HG03565 (cell line): ENCODE data around the gene HVCN1.

Experiments
- ATAC-seq: cut with Tn5 transposase; IDR thresholded peaks from one replicate; pipeline ENCODE4 v1.9.1; 2021; ENCODE audit warnings: mild to moderate bottlenecking, moderate library complexity; ENCODE audit not compliant: unreplicated experiment

HVCN1 gene

DNA sequence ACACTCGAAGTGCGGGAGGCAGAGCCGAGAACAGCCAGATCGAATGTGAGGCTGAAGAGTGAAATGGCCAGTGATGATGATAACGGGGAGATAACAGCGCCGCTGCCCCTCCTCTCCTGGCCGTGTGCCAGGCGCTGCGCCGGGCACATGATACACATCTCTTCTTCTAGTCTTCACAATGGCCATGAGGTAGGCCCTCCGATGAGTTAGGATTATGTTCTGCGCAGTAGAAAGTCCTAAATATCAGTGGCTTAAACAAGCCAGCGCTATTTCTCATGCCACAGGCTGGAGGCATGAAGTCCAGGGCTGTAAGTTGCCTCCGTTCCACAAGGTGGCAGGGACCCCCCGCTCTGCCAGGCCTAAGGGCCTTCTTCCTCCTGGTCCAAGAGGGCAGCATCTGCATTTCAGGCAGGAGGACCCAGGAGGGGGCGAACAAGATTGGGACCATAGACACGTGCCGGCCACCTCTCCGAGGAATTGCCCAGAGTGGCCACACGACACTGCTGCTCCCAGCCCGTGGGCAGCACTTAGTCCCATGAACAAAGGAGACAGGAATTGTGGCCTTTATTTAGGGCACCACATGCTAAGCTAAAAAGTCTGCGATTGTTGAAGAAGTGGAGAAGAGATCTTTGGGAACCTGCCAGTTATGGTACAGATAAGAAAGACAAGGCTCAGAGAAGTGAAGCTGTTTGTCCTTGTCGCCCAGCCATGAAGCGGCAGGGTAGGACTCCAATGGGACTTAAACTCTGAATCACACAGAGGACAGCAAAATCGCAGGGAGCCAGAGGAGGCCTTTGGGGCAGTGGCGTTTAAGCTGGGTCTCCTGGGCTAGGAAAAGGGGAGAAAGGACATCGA, 10.9 kb upstream of the HVCN1 start:
- ATAC-seq, result no peak

DNA sequence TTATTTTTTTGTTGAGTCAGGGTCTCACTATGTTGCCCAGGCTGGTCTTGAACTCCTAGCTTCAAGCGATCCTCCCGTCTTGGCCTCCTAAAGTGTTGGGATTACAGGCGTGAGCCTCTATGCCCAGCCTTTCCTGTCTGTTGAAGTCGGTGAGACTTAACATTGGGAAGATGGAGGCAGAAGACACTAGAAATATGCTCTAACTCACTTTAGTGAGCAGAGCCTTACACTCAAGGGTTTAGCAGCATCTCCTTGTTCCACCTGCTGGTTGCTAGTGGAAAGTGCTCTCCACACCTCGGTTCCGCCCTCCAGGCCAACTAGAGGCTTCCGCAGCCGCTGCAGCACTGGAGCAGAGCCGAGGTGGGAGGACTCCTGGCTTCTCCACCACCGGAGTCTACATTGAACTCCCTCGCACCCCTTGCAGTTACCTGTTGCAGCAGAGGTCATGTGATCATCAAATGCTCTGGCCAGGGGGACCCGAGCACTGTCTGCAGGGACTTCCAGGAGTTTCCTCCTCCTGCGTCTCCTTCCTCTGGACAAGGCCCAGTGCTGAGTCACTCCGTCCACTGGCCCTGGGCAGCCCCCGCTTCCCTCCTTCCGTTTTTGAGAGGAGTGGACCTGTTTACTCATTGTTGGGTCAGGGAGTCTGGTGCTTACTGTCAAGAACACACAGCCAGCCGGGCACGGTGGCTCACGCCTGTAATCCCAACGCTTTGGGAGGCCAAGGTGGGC, 9.4 kb upstream of the HVCN1 start:
- peak; percentile 76 for ATAC-seq

DNA sequence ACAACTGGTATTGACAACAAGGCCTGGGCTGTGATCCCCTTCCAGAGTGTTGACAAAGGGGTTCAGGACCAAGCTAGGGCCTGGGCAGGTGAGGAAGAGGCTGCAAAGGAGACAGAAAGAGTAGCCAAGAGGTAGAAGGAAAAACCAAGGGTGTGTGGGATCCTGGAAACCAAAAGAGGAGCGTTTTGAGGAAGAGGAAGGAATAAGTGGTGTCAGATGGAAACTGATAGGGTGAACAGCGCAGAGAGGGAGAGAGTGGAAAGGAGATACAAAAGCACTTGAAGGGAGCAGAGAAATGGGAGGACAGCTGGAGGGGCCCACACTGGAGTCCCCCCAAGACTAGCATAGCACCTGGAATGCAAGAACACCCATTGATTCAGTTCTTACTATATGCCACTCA, 8.3 kb upstream of the HVCN1 start:
- ATAC-seq, result no peak

DNA sequence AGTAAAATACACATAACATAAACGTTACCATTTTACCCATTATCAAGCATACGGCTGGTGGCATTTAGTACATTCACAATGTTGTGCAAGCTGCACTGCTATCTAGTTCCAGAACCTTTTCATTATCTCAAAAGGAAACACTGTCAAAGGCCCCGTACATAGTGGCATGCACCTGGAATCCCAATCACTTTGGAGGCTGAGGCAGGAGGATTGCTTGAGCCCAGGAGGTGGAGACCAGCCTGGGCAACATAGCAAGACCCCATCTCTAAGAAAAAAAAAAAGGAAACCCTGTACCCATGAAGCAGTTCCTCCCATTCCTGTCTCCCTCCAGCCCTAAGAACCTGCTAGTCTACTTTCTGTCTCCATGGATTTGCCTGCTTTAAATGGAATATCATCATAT, 7.4 kb upstream of the HVCN1 start:
- no peak for ATAC-seq

DNA sequence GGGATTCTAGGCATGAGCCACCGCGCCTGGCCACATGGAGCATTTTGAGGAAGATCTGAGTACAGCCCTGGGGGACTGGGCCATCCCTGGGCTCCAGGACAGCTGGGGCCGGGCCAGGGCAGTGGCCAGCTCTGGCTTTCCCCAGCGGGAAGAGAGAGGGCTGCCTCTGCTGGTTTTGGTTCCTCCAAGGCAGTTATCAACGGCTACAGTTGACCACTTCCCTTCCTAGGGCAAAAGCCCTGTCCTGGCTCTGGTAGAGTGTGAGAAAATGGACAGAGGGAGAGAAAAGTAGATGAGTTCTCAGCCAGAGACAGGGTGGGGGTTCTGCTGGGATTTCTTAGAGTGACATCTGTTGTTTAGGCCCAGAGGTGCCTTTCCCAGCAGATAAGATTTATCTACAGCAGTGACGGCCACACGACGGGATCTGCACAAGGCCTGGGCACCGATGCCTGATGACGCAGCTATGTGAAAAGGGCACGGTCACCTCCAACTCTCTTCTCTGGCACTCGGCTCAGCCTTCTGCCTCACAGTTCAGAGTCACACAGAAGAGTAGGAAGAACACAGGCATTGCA, 5.5 kb upstream of the HVCN1 start:
- ATAC-seq, result no peak

DNA sequence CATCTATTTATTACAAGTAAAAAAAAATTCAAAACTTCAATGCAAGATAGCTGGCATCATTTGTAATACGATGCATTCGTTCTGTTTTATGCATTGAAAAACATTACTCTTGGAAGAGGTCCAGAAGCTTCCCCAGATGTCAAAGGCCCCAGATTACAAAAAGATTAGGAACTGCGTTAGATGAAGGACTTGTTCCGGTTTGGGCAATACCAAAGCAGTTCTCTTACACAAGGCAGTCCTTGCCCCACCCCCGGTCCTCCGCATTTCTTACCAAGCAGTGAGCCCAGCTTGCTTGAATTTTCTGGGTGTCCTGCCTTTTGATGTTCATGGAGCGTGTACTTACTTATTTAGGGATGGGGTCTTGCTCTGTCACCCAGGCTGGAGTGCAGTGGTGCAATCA, 4.8 kb upstream of the HVCN1 start:
- no peak for ATAC-seq

DNA sequence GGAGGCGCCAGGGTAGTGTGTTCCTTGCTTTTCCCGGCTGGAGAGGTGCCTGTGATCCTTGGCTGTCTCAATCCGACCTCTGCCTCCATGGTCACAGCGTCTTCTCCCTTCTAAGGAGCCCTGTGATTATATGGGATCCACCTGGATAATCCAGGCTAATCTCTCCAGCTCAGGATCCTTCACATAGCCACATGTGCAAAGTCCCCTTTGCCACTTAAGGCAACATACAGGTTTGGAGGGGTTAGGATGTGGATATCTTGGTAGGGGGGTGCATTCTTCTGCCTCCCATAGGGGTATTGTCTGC, 1.2 kb upstream of the HVCN1 start:
- no peak for ATAC-seq

DNA sequence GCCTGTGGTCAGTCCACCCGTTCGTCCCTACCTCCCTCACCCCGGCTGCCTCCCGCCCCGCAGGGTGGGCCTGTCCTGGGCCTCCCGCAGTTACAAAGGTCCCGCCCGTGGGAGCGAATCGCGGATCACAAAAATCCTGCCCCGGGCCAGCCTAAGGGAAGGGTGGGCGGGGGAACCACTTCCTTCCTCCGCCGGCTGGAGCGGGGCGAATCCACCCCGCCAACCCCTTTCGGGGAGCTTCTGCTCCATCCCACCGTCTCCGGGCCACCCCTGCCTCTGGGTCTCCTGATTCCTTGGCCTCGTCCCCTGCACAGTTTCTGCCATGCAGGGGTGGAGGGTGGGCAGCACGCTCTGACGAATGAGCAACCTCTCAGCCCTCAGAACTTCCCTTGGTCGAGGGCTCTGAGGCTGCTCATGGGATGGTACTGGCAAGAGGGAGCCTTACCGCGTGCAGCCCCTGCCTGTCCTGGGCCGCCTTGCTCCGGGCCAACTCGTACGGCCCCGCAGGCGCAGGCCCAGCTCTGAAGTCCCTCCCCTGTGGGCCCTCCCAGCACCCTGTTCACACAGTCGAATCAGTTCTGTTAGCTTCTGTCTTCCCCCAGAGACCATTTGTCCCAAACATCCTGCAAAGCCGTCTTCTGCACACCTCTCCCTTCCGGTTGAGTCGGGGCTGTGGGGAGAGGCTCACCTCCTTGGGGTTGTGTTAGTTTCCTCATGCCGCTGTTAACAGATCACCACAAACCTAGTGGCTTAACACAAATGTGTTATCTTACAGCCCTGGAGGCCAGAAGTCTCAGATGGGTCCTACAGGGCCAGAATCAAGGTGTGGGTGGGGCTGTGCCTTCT, 589 bp upstream of the HVCN1 start:
- ATAC-seq, result no peak

DNA sequence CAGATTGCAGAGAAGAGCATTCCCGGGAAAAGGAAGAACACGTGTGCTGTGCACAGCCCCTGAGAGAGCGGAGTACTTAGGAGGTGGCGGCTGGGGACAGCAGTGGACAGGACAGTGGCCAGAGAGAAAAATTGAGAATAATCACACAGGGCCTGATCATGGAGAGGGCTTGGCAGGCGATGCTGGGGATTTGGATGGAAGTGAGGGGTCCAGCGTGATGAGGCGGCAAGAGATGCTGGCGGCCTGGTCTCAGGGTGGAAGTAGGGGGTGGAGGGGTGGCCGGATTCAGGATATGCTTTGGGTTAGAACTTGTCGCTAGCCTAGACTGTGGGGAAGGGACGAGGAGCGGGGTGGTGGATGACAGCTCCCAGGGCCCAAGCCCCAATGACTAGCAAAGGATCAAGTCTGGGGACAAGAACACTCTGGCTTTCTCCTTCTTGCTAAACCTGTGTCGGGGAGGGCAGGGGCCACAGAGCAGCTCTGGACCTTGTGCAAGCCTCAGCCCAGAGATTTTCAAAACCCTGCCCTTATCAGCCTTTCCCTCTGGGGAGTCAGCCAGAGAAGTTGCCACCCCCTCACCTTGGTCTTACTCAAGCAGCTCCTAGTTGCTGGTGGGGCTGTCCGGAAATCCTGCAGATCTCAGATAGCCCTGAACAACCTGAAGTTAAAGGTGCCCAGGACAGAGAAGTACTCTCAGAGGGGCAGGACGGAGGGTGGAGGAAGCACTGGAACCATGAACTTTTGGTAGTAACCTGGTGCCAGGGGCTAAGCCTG, 1.3 kb downstream of the HVCN1 start:
- no peak for ATAC-seq

DNA sequence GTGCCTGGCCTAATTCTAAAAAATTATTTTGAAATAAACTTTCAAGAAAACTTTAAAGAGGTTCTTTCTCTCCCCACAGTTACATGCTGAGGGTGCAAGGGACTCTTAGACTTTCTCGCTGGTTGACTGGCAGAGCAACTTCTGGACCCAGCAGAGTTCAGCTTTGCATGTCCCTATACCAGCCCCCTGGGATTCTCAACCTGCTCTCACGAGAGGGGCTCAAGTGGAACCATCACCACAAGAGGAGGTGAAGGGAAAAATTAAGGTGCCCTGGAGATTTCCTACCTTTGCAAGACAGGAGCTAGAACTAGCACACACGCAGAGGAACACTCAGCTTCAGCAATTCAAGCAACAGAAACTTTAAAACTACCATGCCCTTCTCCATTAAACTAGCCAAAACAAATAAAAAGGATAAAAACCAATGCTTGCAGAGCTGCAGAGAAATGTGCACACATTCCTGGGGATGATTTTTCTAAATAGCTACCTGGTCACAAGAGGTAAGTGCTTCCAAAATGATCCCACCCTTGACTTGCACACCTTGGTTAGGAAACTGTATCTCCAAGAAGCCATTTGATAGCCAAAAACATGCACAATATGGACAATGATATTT, 2.5 kb downstream of the HVCN1 start:
- ATAC-seq, result no peak

DNA sequence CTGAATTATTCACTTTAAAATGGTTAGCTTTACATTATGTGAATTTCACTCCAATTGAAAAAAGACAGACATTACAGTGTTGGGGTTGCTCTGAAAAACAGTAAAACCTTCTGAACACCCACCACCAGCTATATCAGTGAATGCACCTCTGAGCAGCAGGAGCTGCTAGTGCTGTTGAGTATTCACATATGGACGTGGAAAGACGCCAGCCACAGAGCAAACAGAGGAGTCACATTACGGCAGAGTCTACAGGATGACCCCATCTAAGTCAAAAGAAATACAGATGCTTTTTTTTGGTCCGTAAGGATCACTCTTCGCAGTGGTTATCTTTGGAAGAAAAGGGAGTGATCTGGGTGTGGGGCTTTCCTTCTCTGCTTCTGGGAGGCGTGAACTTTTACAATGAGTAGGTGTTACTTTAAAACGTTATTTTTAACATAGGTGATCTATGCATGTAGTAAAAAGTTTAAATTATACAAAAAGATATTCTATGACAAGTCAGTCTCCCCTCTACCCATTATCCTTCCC, 4.5 kb downstream of the HVCN1 start:
- ATAC-seq, result no peak

DNA sequence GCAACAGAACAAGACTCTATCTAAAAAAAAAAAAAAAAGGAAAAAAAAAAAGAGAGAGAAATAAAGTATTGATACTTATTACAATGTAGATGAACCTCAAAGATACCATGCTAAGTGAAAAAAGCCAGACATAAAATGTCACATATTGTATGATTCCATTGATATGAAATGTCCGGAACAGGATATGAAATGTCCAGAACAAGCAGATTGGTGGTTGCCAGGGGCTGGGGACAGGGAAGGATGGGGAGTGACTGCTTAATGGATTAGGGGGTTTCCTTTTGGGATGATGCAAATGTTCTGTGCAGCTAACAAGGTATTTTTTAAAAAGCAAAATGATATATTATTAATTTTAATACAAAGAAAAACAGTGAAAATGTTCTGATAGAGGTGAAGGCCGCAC, 5.0 kb downstream of the HVCN1 start:
- no peak for ATAC-seq

DNA sequence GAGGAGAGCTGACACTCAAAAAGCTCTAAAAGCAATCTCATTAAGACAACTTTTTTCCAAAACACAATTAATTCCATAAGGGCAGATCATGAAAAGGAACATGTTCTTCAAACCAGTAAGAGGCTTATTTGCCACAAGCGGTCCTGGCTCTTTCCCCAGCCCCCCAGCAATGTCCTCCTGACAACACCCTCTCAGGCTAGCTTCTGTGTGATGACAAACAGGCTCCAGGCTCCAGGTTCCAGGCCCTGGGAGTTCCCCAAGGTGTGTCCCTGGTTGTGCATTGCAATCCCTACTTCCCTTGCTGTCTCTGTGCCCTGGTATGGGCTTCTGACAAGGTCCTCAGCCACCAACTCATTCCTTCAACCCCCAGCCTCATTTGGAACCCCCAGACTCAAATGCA, 8.9 kb downstream of the HVCN1 start:
- no peak for ATAC-seq

DNA sequence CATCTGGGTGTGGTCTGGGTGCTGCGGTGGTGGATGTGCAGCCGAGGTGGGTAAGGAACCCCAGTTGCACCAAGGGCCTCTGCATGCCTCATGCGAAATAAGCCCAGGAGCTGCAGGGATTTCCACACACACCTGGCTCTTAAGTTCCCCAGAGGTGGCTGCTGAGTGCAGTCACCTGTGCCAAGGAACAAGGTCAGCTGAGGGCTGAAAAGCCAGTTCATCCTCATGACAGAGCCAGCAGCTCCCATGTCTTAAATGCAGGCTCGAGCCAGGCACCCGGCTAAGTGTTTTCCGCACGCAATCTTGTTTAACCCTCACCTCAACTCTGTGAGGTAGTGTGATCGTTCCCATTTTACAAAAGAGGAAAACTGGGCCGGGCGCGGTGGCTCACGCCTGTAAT, 9.7 kb downstream of the HVCN1 start:
- ATAC-seq, result no peak

DNA sequence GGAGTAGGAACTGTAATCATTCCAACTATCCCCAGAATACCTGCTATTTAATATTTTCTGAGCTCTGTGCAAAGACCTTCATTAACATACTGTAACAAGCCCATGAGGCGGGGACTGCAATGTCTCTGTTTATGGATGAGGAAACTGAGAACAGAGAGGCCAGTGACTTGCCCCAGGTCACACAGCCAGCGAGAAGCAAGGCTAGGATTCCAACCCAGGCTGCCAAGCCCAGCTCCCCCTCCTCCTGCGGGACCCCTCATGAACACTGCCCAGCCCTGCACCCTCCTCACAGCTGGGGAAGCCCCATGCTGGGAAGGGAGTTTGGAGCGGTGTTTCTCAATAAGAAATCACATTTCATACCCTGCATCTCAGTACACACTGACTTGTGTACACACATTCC, 10.9 kb downstream of the HVCN1 start:
- ATAC-seq, result no peak

DNA sequence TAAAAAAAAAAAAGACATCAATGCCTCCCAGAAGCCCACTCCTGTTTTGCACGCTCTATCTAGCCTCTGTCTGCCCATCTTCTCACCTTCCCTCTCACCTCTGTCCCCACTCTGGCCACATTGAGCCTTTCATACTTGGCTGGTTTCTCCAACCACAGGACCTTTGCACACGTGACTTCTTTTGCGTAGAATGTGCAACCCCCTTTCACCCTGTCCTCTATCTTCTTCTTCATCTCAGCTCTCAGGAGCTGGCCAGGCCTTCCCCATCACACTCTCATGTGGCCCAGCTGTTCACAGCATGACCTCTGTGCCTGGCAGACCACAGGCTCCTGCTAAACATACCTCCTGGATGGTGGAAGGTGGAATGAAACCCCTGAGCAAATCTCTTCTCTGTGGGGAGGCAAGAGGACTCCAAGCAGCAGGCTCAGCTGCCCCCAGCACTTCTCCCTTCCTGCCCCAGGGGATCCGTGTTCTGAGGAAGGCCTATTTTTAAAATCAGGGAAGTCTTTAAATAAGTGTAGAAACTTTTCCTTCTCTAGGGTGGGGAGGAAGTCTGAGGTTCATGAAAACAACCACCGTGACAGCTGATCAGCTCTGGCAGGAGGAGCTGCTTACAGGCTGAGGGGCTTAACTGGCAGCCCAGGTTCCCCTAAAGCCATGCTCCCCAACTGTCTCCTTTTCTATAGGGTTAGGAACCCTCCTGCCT, 11.6 kb downstream of the HVCN1 start:
- peak; percentile 61 for ATAC-seq

DNA sequence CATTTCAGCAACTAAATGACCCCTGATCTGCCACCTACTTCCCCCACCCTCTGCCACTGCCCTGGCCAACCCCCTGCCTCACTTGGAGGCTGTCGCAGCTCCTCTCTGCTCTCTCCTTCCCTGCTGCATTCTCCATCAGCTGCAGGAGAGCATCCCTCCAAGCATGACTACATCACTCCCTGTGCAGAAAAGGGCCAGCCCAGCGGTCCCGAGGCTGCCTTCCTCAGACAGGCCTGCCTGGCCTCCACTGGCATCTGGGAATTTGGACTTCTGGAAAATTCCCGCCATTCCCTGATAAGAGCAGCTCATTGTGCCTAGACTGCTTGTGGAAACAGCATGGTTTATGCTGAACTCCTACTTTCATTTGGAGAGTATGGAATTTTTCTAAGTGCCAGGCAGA, 12.7 kb downstream of the HVCN1 start:
- ATAC-seq, result no peak

DNA sequence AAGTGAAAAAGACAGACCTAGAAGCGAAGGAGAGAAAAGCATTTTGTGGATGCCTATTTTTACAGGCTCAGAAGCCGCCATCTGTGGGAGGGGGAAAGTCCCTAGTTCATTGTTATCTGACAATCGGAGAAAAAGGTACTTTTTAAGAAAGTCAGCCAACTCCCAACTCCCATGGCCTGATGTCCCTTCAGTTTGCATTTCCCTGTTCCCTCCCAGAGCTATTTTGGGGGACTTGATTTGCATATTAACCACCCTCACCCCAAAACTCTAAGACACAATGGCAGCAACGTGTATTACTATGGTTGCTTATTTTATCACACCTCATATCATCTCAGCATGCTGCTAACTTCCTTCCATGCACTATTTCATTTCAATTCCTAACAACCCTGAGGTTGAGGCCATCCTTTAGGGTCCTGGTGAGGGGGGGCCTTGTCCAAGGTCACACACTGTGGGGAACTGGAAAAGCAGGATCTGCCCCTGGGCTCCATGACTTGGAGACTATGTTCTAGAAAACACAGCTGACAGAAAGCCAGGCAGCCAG, 18.7 kb downstream of the HVCN1 start:
- peak; percentile 45 for ATAC-seq

DNA sequence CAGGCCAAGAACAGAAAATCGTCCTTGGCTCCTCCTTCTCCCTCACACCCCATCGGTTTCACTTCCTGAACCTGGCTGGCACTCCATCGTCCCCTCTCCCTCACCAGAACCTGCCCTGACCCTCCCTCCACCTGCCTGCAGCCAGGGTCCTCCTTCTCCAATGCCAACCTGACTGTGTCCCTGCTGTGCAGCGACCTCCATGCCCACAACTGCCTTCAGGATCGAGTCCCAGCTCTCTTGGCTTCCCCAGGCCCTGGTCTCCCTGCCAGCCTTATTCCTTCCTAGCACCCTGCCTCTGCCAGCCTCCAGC, 19.8 kb downstream of the HVCN1 start:
- ATAC-seq, result peak; percentile 16
